HL-60 (cell line): ENCODE results near the gene FGB.

Source experiments
- GABPA ChIP-seq: IDR thresholded peaks from 2 replicates; pipeline ENCODE4 v1.6.1; 2012; ENCODE audit warnings: low read depth
- POLR2AphosphoS5 ChIP-seq: IDR thresholded peaks from 2 replicates; pipeline ENCODE4 v1.6.1; 2012; ENCODE audit warnings: low read depth
- TF ChIP-seq, protein P1 (sequence below): IDR thresholded peaks from one replicate; pipeline ENCODE4 v1.5.1; 2011; ENCODE audit warnings: low read length, control low read depth, inconsistent platforms; ENCODE audit not compliant: insufficient read depth

DNA sequence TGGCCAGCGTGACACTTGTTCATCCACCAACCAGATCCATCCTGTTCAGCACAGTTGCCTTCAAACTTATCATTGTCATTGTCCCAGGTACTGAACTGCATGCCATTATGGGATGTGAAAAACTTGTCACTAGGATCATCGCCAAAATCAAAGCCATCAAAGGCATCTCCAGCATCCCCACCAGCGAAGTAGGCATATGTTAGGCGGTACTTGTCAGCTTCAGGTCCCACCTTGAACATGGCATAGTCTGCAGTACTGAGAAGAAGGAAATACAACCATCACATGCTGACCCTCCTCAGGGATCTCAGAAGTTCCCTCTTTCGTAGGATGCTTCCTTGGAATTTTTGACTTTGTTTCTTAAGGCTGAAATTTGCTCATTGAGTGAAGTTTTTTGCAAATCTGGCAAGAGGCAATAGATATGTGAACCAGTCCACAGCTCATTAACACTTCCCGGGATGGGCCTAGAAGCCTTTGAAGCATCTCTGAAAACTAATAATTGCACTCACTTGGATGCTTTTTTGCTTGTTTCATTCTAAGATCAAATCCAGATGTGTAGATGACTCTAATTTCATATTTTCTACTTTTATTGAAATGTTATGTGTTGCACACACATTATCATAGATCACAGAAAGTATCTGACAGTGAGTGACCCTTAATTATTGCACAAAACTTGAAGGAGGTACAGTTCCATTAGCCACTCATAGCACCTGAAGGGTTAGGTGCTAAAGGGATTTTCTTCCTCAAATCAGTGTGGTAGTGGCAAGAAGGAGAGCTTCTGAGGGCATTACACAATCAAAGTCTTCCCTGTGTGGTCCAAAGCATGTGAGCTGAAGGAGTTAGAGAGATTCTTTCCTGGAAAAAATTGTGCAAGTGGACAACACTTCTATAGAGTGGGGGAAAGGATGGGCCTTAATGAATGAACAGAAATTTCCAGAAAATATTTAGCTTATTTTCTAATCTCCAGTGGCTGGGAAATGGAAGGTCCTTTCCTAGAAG, 44.2 kb downstream of the FGB start:
- TF ChIP-seq, protein P1, sequence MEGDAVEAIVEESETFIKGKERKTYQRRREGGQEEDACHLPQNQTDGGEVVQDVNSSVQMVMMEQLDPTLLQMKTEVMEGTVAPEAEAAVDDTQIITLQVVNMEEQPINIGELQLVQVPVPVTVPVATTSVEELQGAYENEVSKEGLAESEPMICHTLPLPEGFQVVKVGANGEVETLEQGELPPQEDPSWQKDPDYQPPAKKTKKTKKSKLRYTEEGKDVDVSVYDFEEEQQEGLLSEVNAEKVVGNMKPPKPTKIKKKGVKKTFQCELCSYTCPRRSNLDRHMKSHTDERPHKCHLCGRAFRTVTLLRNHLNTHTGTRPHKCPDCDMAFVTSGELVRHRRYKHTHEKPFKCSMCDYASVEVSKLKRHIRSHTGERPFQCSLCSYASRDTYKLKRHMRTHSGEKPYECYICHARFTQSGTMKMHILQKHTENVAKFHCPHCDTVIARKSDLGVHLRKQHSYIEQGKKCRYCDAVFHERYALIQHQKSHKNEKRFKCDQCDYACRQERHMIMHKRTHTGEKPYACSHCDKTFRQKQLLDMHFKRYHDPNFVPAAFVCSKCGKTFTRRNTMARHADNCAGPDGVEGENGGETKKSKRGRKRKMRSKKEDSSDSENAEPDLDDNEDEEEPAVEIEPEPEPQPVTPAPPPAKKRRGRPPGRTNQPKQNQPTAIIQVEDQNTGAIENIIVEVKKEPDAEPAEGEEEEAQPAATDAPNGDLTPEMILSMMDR = no peak
- no peak for TF ChIP-seq POLR2AphosphoS5
- TF ChIP-seq GABPA = no peak
